Endodermal cell (in vitro differentiated cells): ENCODE measurements around the gene VPS13A. TPM values are rescaled to one million over a fixed set of nuclear protein-coding genes. Genes with fewer than 3 reads are reported as not detected.
"Not testable (repeated sequence)": the region's sequence is repeated elsewhere in the genome, so short reads cannot be mapped to it uniquely, and the experiment has no call there.

ENCODE experiments used
- DNase-seq: peaks from one replicate; pipeline ENCODE4 v3.0.0-alpha.2; 2017
- H3K27ac ChIP-seq: 2 replicates; pipeline ENCODE4 v1.5.1; 2013; ENCODE audit warnings: mild to moderate bottlenecking, low read depth, low read length, moderate library complexity
- H3K27me3 ChIP-seq: 2 replicates; pipeline ENCODE4 v1.6.1; 2013; ENCODE audit warnings: mild to moderate bottlenecking, low read length, moderate library complexity; ENCODE audit not compliant: insufficient read depth, control insufficient read depth, poor library complexity, severe bottlenecking
- H3K36me3 ChIP-seq: 2 replicates; pipeline ENCODE4 v1.7.0; 2013; ENCODE audit warnings: mild to moderate bottlenecking, low read length, moderate library complexity; ENCODE audit not compliant: control insufficient read depth, insufficient read depth
- H3K4me1 ChIP-seq: one replicate; pipeline ENCODE4 v1.7.0; 2013; ENCODE audit warnings: low read length; ENCODE audit not compliant: control insufficient read depth, insufficient read depth
- H3K4me3 ChIP-seq: 2 replicates; pipeline ENCODE4 v1.5.1; 2013; ENCODE audit warnings: mild to moderate bottlenecking, low read length, moderate library complexity
- H3K9ac ChIP-seq: 2 replicates; pipeline ENCODE4 v1.6.1; 2013; ENCODE audit warnings: mild to moderate bottlenecking, low read length, moderate library complexity; ENCODE audit not compliant: poor library complexity, severe bottlenecking; ENCODE audit errors: extremely low read depth
- H3K9me3 ChIP-seq: 2 replicates; pipeline ENCODE4 v1.6.1; 2013; ENCODE audit warnings: mild to moderate bottlenecking, low read length, moderate library complexity; ENCODE audit not compliant: control insufficient read depth
- H3K27ac Mint-ChIP-seq: 2 replicates; pipeline ENCODE4 v1.8.0; 2020; ENCODE audit warnings: mixed read lengths
- H3K27me3 Mint-ChIP-seq: 2 replicates; pipeline ENCODE4 v1.8.0; 2021; ENCODE audit warnings: mild to moderate bottlenecking, mixed read lengths; ENCODE audit not compliant: insufficient read depth
- H3K36me3 Mint-ChIP-seq: 2 replicates; pipeline ENCODE4 v1.8.0; 2020; ENCODE audit warnings: low read depth, mixed read lengths
- H3K4me1 Mint-ChIP-seq: 2 replicates; pipeline ENCODE4 v1.8.0; 2020; ENCODE audit warnings: mixed read lengths
- H3K4me3 Mint-ChIP-seq: 2 replicates; pipeline ENCODE4 v1.8.0; 2020; ENCODE audit warnings: mild to moderate bottlenecking, moderate library complexity, mixed read lengths
- H3K9me3 Mint-ChIP-seq: 2 replicates; pipeline ENCODE4 v1.8.0; 2020; ENCODE audit warnings: mild to moderate bottlenecking, mixed read lengths
- WGBS, 2 experiments: methylation state at CpG; one replicate each; pipeline versions ENCODE4 v1.1.5 to v1.1.7; 2013; ENCODE audit warnings: missing lambda C conversion rate in 2 of 2, mixed read lengths in 1 of 2; ENCODE audit not compliant: insufficient coverage in 1 of 2, insufficient read length in 1 of 2; 5-methylcytosine and 5-hydroxymethylcytosine counted together
- total RNA-seq, 2 donors: library from RNA; stranded (reverse); fragmentation: NEBNext Ultra II Directional in 1 of 2; extraction: Animal tissue kit (Norgen Biotek cat#: 25700) in 1 of 2; gene quantifications; 2 replicates in 1 of 2; 3 replicates in 1 of 2; pipeline ENCODE4 v1.2.1, GENCODE V29; 2021
- TF ChIP-seq, protein P1 (sequence below): fragments of 200-600 bp; sonication (generic); conservative IDR thresholded peaks from 2 replicates; pipeline ENCODE4 v1.5.0; 2021; ENCODE audit warnings: antibody characterized with exemption, mild to moderate bottlenecking

VPS13A gene
- total RNA-seq, 2 donors from 2014 or later, result 37.2 to 41.6 TPM

DNA sequence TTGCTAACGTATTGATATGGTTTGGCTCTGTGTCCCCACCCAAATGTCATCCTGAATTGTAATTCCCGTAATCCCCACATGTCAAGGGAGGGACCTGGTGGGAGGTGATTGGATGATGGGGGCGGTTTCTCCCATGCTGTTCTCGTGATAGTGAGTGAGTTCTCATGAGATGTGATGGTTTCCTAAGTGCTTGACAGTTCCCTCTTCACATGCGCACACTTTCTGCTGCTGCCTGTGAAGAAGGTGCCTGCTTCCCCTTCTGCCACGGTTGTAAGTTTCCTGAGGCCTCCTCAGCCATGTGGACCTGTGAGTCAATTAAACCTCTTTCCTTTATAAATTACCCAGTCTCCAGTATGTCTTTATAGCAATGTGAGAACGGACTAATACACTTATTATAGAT lies 263.8 kb downstream of the VPS13A start:
- H3K9me3 Mint-ChIP-seq, H3K36me3 ChIP-seq, H3K27me3 ChIP-seq, H3K9me3 ChIP-seq, H3K27ac Mint-ChIP-seq, H3K4me3 ChIP-seq, H3K36me3 Mint-ChIP-seq, H3K9ac ChIP-seq, H3K4me1 Mint-ChIP-seq, H3K4me1 ChIP-seq, H3K4me3 Mint-ChIP-seq, H3K27me3 Mint-ChIP-seq, H3K27ac ChIP-seq: not testable (repeated sequence)
- TF ChIP-seq, protein P1, sequence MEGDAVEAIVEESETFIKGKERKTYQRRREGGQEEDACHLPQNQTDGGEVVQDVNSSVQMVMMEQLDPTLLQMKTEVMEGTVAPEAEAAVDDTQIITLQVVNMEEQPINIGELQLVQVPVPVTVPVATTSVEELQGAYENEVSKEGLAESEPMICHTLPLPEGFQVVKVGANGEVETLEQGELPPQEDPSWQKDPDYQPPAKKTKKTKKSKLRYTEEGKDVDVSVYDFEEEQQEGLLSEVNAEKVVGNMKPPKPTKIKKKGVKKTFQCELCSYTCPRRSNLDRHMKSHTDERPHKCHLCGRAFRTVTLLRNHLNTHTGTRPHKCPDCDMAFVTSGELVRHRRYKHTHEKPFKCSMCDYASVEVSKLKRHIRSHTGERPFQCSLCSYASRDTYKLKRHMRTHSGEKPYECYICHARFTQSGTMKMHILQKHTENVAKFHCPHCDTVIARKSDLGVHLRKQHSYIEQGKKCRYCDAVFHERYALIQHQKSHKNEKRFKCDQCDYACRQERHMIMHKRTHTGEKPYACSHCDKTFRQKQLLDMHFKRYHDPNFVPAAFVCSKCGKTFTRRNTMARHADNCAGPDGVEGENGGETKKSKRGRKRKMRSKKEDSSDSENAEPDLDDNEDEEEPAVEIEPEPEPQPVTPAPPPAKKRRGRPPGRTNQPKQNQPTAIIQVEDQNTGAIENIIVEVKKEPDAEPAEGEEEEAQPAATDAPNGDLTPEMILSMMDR, result peak; percentile 13
- 76% methylated on average over 5 of the region's 7 CpGs; no CpG with 5 or more reads in 1 of the 2 experiments for WGBS, 2 experiments
- peak; percentile 59 for DNase-seq

DNA sequence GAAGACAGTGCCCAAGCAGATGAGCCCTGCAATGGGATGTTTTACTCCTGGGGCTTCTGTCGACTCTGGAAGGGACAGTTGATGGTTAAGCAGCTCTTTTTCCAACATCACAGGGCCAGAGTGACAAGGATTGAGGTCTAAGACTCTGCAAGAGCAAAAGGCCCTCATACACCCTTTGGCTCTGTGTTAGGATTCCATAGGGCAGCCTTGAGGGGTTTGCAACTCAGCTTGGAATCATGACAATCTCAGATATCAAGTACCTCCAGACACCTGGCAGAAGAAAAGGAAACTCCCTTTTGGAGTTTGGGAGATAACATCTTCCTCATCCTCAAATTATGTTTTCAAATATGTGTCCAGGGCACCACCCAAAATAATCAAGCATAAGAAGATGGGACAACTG lies 265.1 kb downstream of the VPS13A start:
- Mint-ChIP-seq H3K4me3 (no peak overlapping the region), H3K4me1 (peaks cover 5% of the 10 kb centered on the region), H3K27me3 (no peaks in the 10 kb centered on the region), H3K27ac (no peak overlapping the region), H3K9me3 (peaks cover 2% of the 10 kb centered on the region), H3K36me3 (no peaks in the 10 kb centered on the region)
- Histone ChIP-seq H3K27ac (no peak overlapping the region), H3K4me1 (no peaks in the 10 kb centered on the region), H3K4me3 (no peak overlapping the region), H3K27me3 (no peaks in the 10 kb centered on the region), H3K9ac (no peak overlapping the region), H3K9me3 (no peaks in the 10 kb centered on the region), H3K36me3 (no peaks in the 10 kb centered on the region)
- DNase-seq, result no peak
- WGBS, 2 experiments, result 80 to 87% methylated on average over 1 of the region's 1 CpG
- TF ChIP-seq, protein P1, result no peak

DNA sequence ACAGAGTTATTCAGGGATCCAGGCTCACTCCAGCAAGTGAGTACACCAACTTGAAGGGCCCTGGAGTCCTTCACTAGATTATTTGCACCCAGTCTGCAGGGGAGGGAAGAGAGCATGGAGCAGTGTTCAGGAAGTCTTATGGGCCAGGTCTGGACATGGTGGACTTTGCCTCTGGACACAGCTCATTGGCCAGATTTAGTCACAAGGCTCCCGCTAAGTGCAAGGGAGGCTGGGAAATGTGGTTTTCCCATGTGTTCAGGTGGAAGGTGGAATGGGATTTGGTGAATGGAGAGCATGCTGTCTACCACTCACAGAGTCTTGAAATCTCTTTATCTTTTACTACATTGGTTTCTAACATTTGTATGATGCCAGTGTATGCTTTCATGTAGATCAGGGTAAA lies 270.3 kb downstream of the VPS13A start:
- WGBS, 2 experiments, result 89 to 100% methylated on average over 1 of the region's 1 CpG
- Histone ChIP-seq H3K9me3 (peaks cover 12% of the 10 kb centered on the region), H3K4me1 (no peaks in the 10 kb centered on the region), H3K4me3 (no peak overlapping the region), H3K36me3 (no peaks in the 10 kb centered on the region), H3K9ac (no peak overlapping the region), H3K27me3 (peaks cover 1% of the 10 kb centered on the region), H3K27ac (no peak overlapping the region)
- Mint-ChIP-seq H3K36me3 (peaks cover 2% of the 10 kb centered on the region), H3K4me1 (no peaks in the 10 kb centered on the region), H3K4me3 (no peak overlapping the region), H3K27me3 (peaks cover 5% of the 10 kb centered on the region), H3K27ac (no peak overlapping the region), H3K9me3 (peaks cover 15% of the 10 kb centered on the region)
- no peak for DNase-seq
- TF ChIP-seq, protein P1, result no peak
